Islet precursor cell (in vitro differentiated cells): Measurements from ENCODE around the gene RXFP4.
A peak's percentile ranks its signal among the peaks of the same experiment; 100 is the strongest.
"Not testable (repeated sequence)": the region's sequence is repeated elsewhere in the genome, so short reads cannot be mapped to it uniquely, and the experiment has no call there.

Source experiments
- DNase-seq: peaks from one replicate; pipeline ENCODE4 v3.0.0-alpha.2; 2018

Gene RXFP4, protein sequence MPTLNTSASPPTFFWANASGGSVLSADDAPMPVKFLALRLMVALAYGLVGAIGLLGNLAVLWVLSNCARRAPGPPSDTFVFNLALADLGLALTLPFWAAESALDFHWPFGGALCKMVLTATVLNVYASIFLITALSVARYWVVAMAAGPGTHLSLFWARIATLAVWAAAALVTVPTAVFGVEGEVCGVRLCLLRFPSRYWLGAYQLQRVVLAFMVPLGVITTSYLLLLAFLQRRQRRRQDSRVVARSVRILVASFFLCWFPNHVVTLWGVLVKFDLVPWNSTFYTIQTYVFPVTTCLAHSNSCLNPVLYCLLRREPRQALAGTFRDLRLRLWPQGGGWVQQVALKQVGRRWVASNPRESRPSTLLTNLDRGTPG

GRCh38 chr1:155940993-155941844 lies at the start of gene RXFP4:
TSS of gene RXFP4 (plus strand) at chr1:155941638. CDS start at chr1:155941710, 72 bp downstream.
- peak; percentile 64 for DNase-seq

DNA sequence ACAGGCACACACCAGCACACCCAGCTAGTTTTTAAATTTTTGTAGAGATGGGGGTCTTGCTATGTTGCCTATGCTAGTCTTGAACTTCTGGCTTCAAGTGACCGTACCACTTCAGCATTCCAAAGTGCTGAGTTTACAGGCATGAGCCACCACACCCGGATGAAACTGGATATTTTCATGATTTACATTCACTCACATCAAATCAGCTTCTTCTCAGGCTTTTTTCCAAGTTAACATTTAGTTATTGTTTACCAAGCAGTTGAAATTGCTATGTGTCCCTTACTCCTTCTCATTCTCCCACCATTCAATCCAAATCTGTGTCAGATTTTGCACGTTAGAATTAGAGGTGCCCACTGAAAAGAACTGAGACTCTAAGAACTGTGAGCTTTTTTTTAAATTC lies 48.6 kb upstream of the RXFP4 start:
- no peak for DNase-seq

- DNase-seq = no peak
Measured at GRCh38 chr1:155893389-155894142, 47.9 kb upstream of the RXFP4 start.

DNA sequence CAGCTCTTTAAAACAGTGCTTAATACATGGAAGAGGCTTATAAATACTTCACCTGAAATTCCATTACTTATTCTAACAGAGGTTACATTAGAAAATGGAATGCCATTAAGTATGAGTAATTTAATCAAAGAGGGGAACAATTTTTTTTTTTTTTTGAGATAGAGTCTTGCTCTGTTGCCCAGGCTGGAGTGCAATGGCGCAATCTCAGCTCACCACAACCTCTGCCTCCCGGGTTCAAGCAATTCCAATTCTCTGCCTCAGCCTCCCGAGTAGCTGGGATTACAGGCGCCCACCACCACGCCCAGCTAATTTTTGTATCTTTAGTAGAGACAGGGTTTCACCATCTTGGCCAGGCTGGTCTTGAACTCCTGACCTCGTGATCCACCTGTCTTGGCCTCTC lies 45.8 kb upstream of the RXFP4 start:
- DNase-seq = not testable (repeated sequence)

GRCh38 chr1:155896476-155896875 lies 45.0 kb upstream of the RXFP4 start:
- DNase-seq = not testable (repeated sequence)

GRCh38 chr1:155897746-155898145 lies 43.7 kb upstream of the RXFP4 start:
- no peak for DNase-seq

GRCh38 chr1:155898888-155899287 lies 42.5 kb upstream of the RXFP4 start:
- DNase-seq = no peak

GRCh38 chr1:155899683-155900082 lies 41.8 kb upstream of the RXFP4 start:
- no peak for DNase-seq

DNA sequence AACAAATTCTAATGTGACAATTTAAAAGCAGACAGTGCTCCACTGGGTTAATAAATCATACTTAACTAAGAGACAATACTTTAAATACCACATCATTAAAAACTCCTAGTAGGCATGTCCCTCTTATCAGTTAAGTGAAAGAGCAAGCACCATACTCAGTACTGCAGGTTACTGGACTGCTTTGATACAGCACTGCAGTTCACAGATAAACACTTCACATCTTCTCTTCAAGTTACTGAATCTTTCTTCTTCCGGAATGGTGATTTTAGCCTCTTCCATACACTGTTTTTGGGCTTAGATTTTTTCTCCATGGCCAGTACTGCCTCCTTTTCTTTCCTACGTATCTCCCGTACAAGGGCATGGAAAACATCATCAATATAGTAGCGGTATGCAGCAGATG lies 41.3 kb upstream of the RXFP4 start:
- no peak for DNase-seq

GRCh38 chr1:155904261-155904660 lies 37.2 kb upstream of the RXFP4 start:
- no peak for DNase-seq

DNA sequence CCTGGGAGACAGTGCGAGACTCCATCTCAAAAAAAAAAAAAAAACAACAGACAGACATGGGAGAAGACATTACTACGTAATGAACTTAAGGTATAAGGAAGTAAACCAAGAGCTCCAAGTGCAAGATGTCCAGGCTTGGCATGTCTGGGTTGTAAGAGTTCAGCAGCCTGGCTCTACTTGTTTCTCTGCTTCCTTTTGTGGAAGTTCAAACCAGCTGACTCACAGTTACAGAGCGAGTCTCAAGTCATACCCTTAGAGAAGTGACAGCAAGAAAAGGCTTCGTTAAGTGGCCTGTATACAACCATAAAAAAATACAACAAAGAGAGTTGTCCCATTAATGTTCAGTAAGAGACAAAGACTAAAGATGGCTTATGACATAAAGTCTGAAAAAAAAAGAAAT lies 31.5 kb upstream of the RXFP4 start:
- no peak for DNase-seq

- peak; percentile 63 for DNase-seq
Measured at GRCh38 chr1:155910621-155911121, 30.8 kb upstream of the RXFP4 start.

DNA sequence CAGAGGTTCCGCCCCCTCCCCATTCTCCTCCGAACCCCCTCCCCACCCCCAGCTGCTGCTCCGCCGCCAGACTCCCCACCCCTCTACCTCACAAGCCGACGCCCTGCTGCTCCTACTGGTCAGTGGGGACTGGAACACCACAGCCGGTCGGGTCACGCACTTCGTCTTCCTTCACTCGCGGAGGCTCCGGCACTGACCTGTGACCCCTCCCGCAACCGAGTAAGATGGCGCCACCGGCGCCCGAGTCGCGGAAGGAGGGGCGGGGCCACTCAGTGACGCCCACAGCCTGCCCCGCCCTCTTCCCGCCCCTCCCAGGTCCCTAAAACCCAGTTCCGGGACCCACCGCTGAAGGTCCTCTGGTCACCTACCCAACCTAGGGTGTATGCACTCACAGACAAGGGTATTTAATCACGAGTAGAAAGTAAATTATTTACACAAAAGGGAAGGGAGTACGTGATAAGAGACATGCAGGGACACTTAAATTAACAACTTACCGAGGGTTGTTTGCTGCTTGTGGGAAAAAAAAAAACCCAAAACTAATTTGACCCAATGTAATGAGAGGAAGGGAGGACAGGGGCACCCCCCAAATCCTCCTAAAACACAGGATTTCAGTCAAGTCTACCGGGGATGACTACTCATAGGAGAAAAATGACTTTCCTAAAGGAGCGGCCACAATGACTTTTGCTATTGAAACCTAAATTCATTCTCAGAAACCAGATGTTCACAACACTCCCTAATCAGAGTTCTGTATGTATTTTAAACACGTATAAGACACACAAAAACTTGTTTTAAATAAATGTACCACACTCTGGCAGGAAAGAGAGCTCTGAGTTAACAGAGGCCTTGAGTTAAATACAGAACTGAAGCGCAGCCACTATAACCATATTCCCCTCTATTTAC lies 30.0 kb upstream of the RXFP4 start, which contains the start of gene RIT1:
Gene RIT1 (minus strand): TSS at position 194 of the 900 bp plus-strand sequence. CDS start 588 bp downstream, outside the sequence.
- DNase-seq = peak; percentile 95

DNA sequence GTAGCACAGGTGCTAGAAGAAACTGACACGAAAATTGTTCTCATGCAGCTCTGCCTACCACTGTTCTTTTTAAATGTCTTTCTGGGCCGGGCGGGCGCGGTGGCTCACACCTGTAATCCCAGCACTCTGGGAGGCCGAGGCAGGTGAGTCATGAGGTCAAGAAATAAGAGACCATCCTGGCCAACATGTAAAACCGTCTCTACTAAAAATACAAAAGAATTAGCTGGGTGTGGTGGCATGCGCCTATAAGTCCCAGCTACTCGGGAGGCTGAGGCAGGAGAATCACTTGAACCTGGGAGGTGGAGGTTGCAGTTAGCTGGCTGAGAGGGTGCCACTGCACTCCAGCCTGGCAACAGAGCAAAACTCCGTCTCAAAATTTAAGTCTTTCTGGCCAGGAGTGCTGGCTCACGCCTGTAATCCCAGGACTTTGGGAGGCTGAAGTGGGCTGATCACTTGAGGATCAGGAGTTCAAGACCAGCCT lies 29.3 kb upstream of the RXFP4 start:
- no peak for DNase-seq

GRCh38 chr1:155913969-155914757 lies 27.3 kb upstream of the RXFP4 start:
- no peak for DNase-seq

DNA sequence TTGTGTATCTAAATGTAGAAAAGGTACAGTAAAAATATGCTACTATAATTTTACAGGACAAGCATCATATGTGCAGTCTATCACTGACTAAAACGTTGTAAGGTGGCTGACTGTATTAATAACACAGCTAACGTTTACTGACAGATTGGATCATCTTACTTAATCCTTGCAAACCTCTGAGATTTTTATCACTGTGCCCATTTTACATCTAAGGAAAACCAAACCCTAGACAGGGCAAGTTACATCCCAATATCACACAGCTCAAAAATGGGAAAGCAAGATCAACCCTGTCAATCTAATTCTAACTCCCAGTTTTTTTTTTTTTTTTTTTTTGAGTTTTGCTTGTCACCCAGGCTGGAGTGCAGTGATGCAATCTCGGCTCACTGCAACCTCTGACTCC lies 22.8 kb upstream of the RXFP4 start:
- no peak for DNase-seq

GRCh38 chr1:155919801-155920200 lies 21.6 kb upstream of the RXFP4 start:
- no peak for DNase-seq

GRCh38 chr1:155920717-155921116 lies 20.7 kb upstream of the RXFP4 start:
- no peak for DNase-seq

DNA sequence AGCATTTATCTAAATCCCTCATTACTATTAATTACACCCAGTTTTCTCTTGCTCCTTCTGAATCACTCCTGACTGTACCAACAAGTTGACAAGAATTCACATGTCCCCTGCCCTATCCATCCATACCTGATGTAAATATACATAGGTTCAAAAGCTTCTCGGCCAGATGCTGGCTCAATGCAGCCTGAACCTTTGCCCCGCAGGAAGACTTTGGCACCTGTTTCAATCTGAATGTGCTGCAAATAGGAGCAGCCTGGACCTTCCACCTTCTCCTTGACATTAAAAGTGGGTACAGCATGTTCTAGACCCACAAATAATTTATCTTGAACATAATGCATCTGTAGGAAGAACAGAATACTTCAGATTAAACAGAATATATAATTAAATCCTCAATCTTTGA lies 15.9 kb upstream of the RXFP4 start:
- no peak for DNase-seq

DNA sequence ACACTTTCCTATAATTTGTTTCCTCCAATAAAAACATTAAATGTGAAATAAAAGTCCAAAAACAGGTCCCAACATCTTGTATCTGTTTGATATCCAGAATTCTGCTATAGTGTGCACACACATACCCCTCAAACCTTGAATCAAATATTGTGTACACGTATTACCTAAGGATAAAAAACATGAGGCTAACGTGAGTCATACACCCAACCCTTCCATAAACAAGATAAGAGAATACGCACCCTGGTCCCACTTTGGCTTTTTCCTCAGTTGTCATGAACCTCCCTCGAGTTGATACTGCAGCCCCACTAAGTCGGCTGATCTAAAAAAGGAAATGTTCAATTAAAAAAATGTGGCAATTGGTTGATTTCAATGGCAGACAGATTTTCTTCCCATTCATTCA lies 12.4 kb upstream of the RXFP4 start:
- DNase-seq = no peak

DNA sequence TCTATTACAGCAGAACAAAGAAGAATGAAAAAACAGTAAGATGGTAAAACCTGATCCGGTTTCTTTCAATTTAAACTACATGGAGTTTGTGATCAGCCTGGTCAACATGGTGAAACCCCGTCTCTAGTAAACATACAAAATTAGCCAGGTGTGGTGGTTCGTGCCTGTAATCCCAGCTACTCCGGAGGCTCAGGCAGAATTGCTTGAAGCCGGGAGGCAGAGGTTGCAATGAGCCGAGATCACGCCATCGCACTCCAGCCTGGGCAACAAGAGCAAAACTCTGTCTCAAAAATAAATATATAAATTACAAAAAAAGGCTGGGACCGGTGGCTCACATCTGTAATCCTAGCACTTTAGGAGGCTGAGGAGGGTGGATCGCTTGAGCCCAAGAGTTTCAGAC lies 10.7 kb upstream of the RXFP4 start:
- DNase-seq = not testable (repeated sequence)
